Esophagus muscularis mucosa (tissue), 4 donors: ENCODE results near the gene MRPL20.

Source experiments
- CTCF ChIP-seq, 3 experiments: fragments of 200-600 bp in 2 of 3; fragments of 450-650 bp in 1 of 3; sonication (generic) in 2 of 3; IDR thresholded peaks; one replicate each; pipeline ENCODE4 v1.5.1; 2017 to 2019; ENCODE audit warnings: antibody characterized with exemption in 3 of 3, mild to moderate bottlenecking in 2 of 3, moderate library complexity in 1 of 3
- EP300 ChIP-seq: sonication (generic); formaldehyde crosslinking; IDR thresholded peaks from one replicate; pipeline ENCODE4 v1.6.1; 2017; ENCODE audit warnings: antibody characterized with exemption
- POLR2AphosphoS5 ChIP-seq, 2 donors: sonication (generic); formaldehyde crosslinking; IDR thresholded peaks; one replicate each; pipeline ENCODE4 v1.6.1; 2017; ENCODE audit warnings: antibody characterized with exemption in 2 of 2

GRCh38 chr1:1356166-1356795 lies 50.8 kb downstream of the MRPL20 start:
- TF ChIP-seq EP300 (no peak), CTCF (IDR thresholded peaks at IDR 0.05) (no peak), POLR2AphosphoS5 (IDR thresholded peaks at IDR 0.05) (no peak)
